Measurements from ENCODE around the gene ENTPD3.
A peak's percentile ranks its signal among the peaks of the same experiment; 100 is the strongest.

GRCh38 chr3:40452876-40453730 is 66.1 kb downstream of the ENTPD3 start:
- TF ChIP-seq CTCF (IDR thresholded peaks at IDR 0.05) (no peak), POLR2A (IDR thresholded peaks at IDR 0.05) (peak in 1 of 2 donors; percentile 84)
